WERI-Rb-1 (cell line): Measurements from ENCODE around the gene GYPA.
"Not testable (repeated sequence)": the region's sequence is repeated elsewhere in the genome, so short reads cannot be mapped to it uniquely, and the experiment has no call there.

ENCODE experiments used
- DNase-seq: peaks from one replicate; pipeline ENCODE4 v3.0.0-alpha.2; 2020
- H3K27ac ChIP-seq: fragments of 250-450 bp; sonication (Bioruptor Pico); 2 replicates; pipeline ENCODE4 v1.5.1; 2020; ENCODE audit warnings: mild to moderate bottlenecking, moderate library complexity
- H3K27me3 ChIP-seq: fragments of 250-450 bp; sonication (Bioruptor Pico); 2 replicates; pipeline ENCODE4 v1.5.1; 2021; ENCODE audit warnings: mild to moderate bottlenecking, low read depth, moderate library complexity; ENCODE audit not compliant: insufficient read depth, severe bottlenecking
- H3K36me3 ChIP-seq: fragments of 250-450 bp; sonication (Bioruptor Pico); 2 replicates; pipeline ENCODE4 v1.5.1; 2020; ENCODE audit warnings: mild to moderate bottlenecking, moderate library complexity
- H3K4me3 ChIP-seq: 2 replicates; pipeline ENCODE4 v1.5.1; 2011; ENCODE audit warnings: low read depth, mild to moderate bottlenecking, control low read depth, low read length
- H3K9me3 ChIP-seq: fragments of 250-450 bp; sonication (Bioruptor Pico); 2 replicates; pipeline ENCODE4 v1.5.1; 2021; ENCODE audit warnings: mild to moderate bottlenecking, moderate library complexity; ENCODE audit not compliant: severe bottlenecking
- CTCF ChIP-seq: IDR thresholded peaks from 2 replicates; pipeline ENCODE4 v1.5.1; 2011; ENCODE audit warnings: low read depth, mild to moderate bottlenecking, control low read depth, inconsistent platforms, low read length

The GYPA gene

GRCh38 chr4:144125109-144125508, 15.4 kb downstream of the GYPA start:
- not testable (repeated sequence) for H3K4me3 ChIP-seq, H3K36me3 ChIP-seq, H3K27ac ChIP-seq, H3K27me3 ChIP-seq, DNase-seq, H3K9me3 ChIP-seq

GRCh38 chr4:144123982-144124635, 16.4 kb downstream of the GYPA start:
- H3K9me3 ChIP-seq, H3K4me3 ChIP-seq, DNase-seq, H3K27ac ChIP-seq, H3K36me3 ChIP-seq, H3K27me3 ChIP-seq: not testable (repeated sequence)

- H3K27me3 ChIP-seq, H3K27ac ChIP-seq, H3K9me3 ChIP-seq, H3K4me3 ChIP-seq, DNase-seq, H3K36me3 ChIP-seq: not testable (repeated sequence)
Observed at GRCh38 chr4:144123269-144123668, 17.2 kb downstream of the GYPA start.

GRCh38 chr4:144119752-144120151, 20.8 kb downstream of the GYPA start:
- not testable (repeated sequence) for H3K27ac ChIP-seq, H3K27me3 ChIP-seq, DNase-seq, H3K4me3 ChIP-seq, H3K36me3 ChIP-seq, H3K9me3 ChIP-seq

GRCh38 chr4:144115519-144115918, 25.0 kb downstream of the GYPA start:
- Histone ChIP-seq H3K27me3 (no peaks in the 10 kb centered on the region), H3K4me3 (no peak overlapping the region), H3K36me3 (no peaks in the 10 kb centered on the region), H3K9me3 (no peaks in the 10 kb centered on the region), H3K27ac (no peak overlapping the region)
- no peak for DNase-seq
- TF ChIP-seq CTCF, result no peak

GRCh38 chr4:144113546-144113945, 27.0 kb downstream of the GYPA start:
- no peak for TF ChIP-seq CTCF
- Histone ChIP-seq H3K9me3 (no peaks in the 10 kb centered on the region), H3K36me3 (no peaks in the 10 kb centered on the region), H3K27ac (no peak overlapping the region), H3K4me3 (no peak overlapping the region), H3K27me3 (no peaks in the 10 kb centered on the region)
- DNase-seq, result no peak

- H3K9me3 ChIP-seq, result no peaks in the 10 kb centered on the region
- no peaks in the 10 kb centered on the region for H3K36me3 ChIP-seq
- DNase-seq, result no peak
- no peaks in the 10 kb centered on the region for H3K27me3 ChIP-seq
- no peak overlapping the region for H3K4me3 ChIP-seq
- no peak for TF ChIP-seq CTCF
- H3K27ac ChIP-seq, result no peak overlapping the region
Observed at GRCh38 chr4:144104509-144105130, 35.9 kb downstream of the GYPA start.

- not testable (repeated sequence) for H3K9me3 ChIP-seq, H3K27me3 ChIP-seq, DNase-seq, H3K36me3 ChIP-seq, H3K27ac ChIP-seq, H3K4me3 ChIP-seq
Observed at GRCh38 chr4:144097776-144098175, 42.7 kb downstream of the GYPA start.

GRCh38 chr4:144093995-144094394, 46.5 kb downstream of the GYPA start:
- not testable (repeated sequence) for H3K27ac ChIP-seq, H3K27me3 ChIP-seq, H3K36me3 ChIP-seq, H3K4me3 ChIP-seq, DNase-seq, H3K9me3 ChIP-seq

GRCh38 chr4:144091181-144091580, 49.3 kb downstream of the GYPA start:
- not testable (repeated sequence) for DNase-seq, H3K36me3 ChIP-seq, H3K27me3 ChIP-seq, H3K4me3 ChIP-seq, H3K27ac ChIP-seq, H3K9me3 ChIP-seq
